GM18507 (cell line): ENCODE measurements around the gene GAS2L2.
"Not testable (repeated sequence)": the region's sequence is repeated elsewhere in the genome, so short reads cannot be mapped to it uniquely, and the experiment has no call there.

Experiments used
- DNase-seq: peaks from one replicate; pipeline ENCODE4 v3.0.0; 2011; ENCODE audit warnings: low read depth; ENCODE audit not compliant: insufficient read length; ENCODE audit errors: extremely low spot score
- FAIRE-seq: peaks from 2 replicates; lab custom pipeline; 2011; peaks lifted over from hg19 to GRCh38; lab: Jason Lieb, UNC

GAS2L2 gene

GRCh38 chr17:35708951-35709350 lies 44.1 kb downstream of the GAS2L2 start:
- DNase-seq, result no peak

GRCh38 chr17:35708149-35708548 lies 44.9 kb downstream of the GAS2L2 start:
- FAIRE-seq, result no peak
- no peak for DNase-seq

More at GRCh38 chr17:35708951-35709350, 44.1 kb downstream of the GAS2L2 start:
- FAIRE-seq, result no peak

- FAIRE-seq, result no peak
- no peak for DNase-seq
Observed at GRCh38 chr17:35705705-35706104, 47.3 kb downstream of the GAS2L2 start.

GRCh38 chr17:35705230-35705629 lies 47.8 kb downstream of the GAS2L2 start:
- no peak for FAIRE-seq
- no peak for DNase-seq

GRCh38 chr17:35703308-35703707 lies 49.7 kb downstream of the GAS2L2 start:
- not testable (repeated sequence) for DNase-seq, FAIRE-seq

GRCh38 chr17:35701491-35701890 lies 51.5 kb downstream of the GAS2L2 start:
- no peak for DNase-seq
- FAIRE-seq, result no peak

GRCh38 chr17:35700150-35700549 lies 52.9 kb downstream of the GAS2L2 start:
- DNase-seq (no peak), FAIRE-seq (no peak)

GRCh38 chr17:35698800-35699199 lies 54.2 kb downstream of the GAS2L2 start:
- no peak for DNase-seq
- no peak for FAIRE-seq

- DNase-seq, result no peak
- no peak for FAIRE-seq
Observed at GRCh38 chr17:35695613-35696012, 57.4 kb downstream of the GAS2L2 start.

- no peak for FAIRE-seq
- no peak for DNase-seq
Observed at GRCh38 chr17:35694906-35695305, 58.1 kb downstream of the GAS2L2 start.
